ENCODE results near the gene MTERF4. TPM values are rescaled to one million over a fixed set of nuclear protein-coding genes. Genes with fewer than 3 reads are reported as not detected.

The MTERF4 gene
- total and polyA plus RNA-seq, 10 of the 15 experiments (the other 5 are each of a cell fraction or from before 2014, with no cell fraction given): 36.7 to 69.1 (median 45.5) TPM

- TF ChIP-seq, protein P1, sequence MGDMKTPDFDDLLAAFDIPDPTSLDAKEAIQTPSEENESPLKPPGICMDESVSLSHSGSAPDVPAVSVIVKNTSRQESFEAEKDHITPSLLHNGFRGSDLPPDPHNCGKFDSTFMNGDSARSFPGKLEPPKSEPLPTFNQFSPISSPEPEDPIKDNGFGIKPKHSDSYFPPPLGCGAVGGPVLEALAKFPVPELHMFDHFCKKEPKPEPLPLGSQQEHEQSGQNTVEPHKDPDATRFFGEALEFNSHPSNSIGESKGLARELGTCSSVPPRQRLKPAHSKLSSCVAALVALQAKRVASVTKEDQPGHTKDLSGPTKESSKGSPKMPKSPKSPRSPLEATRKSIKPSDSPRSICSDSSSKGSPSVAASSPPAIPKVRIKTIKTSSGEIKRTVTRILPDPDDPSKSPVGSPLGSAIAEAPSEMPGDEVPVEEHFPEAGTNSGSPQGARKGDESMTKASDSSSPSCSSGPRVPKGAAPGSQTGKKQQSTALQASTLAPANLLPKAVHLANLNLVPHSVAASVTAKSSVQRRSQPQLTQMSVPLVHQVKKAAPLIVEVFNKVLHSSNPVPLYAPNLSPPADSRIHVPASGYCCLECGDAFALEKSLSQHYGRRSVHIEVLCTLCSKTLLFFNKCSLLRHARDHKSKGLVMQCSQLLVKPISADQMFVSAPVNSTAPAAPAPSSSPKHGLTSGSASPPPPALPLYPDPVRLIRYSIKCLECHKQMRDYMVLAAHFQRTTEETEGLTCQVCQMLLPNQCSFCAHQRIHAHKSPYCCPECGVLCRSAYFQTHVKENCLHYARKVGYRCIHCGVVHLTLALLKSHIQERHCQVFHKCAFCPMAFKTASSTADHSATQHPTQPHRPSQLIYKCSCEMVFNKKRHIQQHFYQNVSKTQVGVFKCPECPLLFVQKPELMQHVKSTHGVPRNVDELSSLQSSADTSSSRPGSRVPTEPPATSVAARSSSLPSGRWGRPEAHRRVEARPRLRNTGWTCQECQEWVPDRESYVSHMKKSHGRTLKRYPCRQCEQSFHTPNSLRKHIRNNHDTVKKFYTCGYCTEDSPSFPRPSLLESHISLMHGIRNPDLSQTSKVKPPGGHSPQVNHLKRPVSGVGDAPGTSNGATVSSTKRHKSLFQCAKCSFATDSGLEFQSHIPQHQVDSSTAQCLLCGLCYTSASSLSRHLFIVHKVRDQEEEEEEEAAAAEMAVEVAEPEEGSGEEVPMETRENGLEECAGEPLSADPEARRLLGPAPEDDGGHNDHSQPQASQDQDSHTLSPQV (IDR thresholded peaks at IDR 0.05): no peak
- TF ChIP-seq MTA2 (IDR thresholded peaks at IDR 0.05; ENCODE audit: low read depth): no peak
- no peak for TF ChIP-seq CHD4 (IDR thresholded peaks at IDR 0.05)
- no peak for TF ChIP-seq RBBP5 (conservative IDR thresholded peaks at IDR 0.05)
- TF ChIP-seq, protein P2, sequence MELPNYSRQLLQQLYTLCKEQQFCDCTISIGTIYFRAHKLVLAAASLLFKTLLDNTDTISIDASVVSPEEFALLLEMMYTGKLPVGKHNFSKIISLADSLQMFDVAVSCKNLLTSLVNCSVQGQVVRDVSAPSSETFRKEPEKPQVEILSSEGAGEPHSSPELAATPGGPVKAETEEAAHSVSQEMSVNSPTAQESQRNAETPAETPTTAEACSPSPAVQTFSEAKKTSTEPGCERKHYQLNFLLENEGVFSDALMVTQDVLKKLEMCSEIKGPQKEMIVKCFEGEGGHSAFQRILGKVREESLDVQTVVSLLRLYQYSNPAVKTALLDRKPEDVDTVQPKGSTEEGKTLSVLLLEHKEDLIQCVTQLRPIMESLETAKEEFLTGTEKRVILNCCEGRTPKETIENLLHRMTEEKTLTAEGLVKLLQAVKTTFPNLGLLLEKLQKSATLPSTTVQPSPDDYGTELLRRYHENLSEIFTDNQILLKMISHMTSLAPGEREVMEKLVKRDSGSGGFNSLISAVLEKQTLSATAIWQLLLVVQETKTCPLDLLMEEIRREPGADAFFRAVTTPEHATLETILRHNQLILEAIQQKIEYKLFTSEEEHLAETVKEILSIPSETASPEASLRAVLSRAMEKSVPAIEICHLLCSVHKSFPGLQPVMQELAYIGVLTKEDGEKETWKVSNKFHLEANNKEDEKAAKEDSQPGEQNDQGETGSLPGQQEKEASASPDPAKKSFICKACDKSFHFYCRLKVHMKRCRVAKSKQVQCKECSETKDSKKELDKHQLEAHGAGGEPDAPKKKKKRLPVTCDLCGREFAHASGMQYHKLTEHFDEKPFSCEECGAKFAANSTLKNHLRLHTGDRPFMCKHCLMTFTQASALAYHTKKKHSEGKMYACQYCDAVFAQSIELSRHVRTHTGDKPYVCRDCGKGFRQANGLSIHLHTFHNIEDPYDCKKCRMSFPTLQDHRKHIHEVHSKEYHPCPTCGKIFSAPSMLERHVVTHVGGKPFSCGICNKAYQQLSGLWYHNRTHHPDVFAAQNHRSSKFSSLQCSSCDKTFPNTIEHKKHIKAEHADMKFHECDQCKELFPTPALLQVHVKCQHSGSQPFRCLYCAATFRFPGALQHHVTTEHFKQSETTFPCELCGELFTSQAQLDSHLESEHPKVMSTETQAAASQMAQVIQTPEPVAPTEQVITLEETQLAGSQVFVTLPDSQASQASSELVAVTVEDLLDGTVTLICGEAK (IDR thresholded peaks at IDR 0.05; ENCODE audit: borderline replicate concordance): no peak; the same call in 1 of the 2 replicates
- no peak for TF ChIP-seq TCF3 (IDR thresholded peaks at IDR 0.05; ENCODE audit: borderline replicate concordance, insufficient read depth, low read depth, low read length)
- no peak for TF ChIP-seq SMAD5 (IDR thresholded peaks at IDR 0.05; ENCODE audit: low read depth)
- 0 out of 2 replicates have a peak, but pooled peaks have one; percentile 44 for TF ChIP-seq RFX5 (IDR thresholded peaks at IDR 0.05; ENCODE audit: low read depth, low read length)
- TF ChIP-seq PAX8 (IDR thresholded peaks at IDR 0.05): no peak
- no peak for TF ChIP-seq JUND (IDR thresholded peaks at IDR 0.05; ENCODE audit: low read depth, low read length)
- TF ChIP-seq USF2 (IDR thresholded peaks at IDR 0.05; ENCODE audit: borderline replicate concordance, low read depth, low read length): no peak
- TF ChIP-seq NFXL1 (IDR thresholded peaks at IDR 0.05; ENCODE audit: borderline replicate concordance): no peak
- peak in 1 of 2 experiments; percentile 83; a peak in 2 of 3 replicates for TF ChIP-seq EGR1 (IDR thresholded peaks at IDR 0.05; ENCODE audit: borderline replicate concordance in 1 of 2, low read depth in 2 of 2, low read length in 2 of 2)
- no peak for TF ChIP-seq PAX5 (IDR thresholded peaks at IDR 0.05; ENCODE audit: borderline replicate concordance, low read depth, low read length)
- no peak for TF ChIP-seq SRF (IDR thresholded peaks at IDR 0.05; ENCODE audit: low read depth in 2 of 2, low read length in 2 of 2)
- TF ChIP-seq GATAD2B (conservative IDR thresholded peaks at IDR 0.05; ENCODE audit: low read depth): peak; percentile 70
- TF ChIP-seq KLF5 (IDR thresholded peaks at IDR 0.05; ENCODE audit: partially characterized antibody): no peak
- TF ChIP-seq MLLT1 (IDR thresholded peaks at IDR 0.05): no peak
- TF ChIP-seq SP1 (IDR thresholded peaks at IDR 0.05; ENCODE audit: low read depth, low read length): peak; percentile 96
- no peak for TF ChIP-seq ASH2L (IDR thresholded peaks at IDR 0.05; ENCODE audit: borderline replicate concordance, low read depth)
Observed at GRCh38 chr2:241148891-241149674, 47.0 kb upstream of the MTERF4 start, which contains the start of gene PASK (continued).
